ENCODE data around the gene PRRT1B.
"Not testable (repeated sequence)": the region's sequence is repeated elsewhere in the genome, so short reads cannot be mapped to it uniquely, and the experiment has no call there.

Gene PRRT1B

DNA sequence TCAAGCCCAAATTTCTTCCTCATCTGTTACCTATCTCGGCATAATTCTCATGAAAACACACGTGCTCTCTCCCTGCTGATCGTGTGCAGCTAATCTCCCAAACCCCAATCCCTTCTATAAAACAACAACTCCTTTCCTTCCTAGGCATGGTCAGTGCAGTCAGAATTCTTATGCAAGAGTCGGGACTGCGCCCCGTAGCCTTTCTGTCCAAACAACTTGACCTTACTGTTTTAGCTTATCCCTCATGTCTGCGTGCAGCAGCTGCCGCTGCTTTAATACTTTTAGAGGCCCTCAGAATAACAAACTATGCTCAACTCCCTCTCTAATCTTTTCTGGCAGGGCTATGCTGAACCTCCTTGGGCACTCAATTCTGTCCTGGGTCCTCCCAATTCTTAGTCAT lies 5.1 kb downstream of the PRRT1B start:
- not testable (repeated sequence) for DNase-seq (ENCODE audit: low read depth)

GRCh38 chr9:131552030-131552429 lies 6.7 kb downstream of the PRRT1B start:
- no peak for DNase-seq (ENCODE audit: low read depth)

GRCh38 chr9:131554087-131554842 lies 8.9 kb downstream of the PRRT1B start:
- no peak for DNase-seq (ENCODE audit: low read depth)

DNA sequence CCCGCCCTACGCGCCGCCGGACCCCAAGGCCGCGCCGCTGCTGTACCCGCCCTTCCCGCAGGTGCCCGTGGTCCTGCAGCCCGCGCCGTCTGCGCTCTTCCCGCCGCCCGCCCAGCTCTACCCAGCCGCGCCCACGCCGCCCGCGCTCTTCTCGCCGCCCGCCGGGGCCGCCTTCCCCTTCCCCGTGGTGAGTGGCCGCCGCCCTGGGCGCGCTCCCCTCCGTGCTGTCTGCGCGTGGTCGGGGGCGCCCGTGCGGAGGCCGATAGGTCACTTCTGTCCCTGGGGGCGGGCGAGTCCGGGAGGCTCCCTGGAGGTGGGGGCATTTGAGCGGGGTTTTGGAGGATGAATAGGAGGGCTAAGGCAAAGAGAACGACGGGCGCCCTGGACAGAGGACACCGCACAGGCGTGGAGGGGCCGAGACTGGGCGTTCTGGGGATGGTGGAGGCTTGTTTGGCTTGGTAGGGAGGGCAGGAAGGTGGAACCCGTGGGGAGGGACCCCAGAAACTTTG lies 9.6 kb downstream of the PRRT1B start:
- DNase-seq (ENCODE audit: low read depth) = no peak

DNA sequence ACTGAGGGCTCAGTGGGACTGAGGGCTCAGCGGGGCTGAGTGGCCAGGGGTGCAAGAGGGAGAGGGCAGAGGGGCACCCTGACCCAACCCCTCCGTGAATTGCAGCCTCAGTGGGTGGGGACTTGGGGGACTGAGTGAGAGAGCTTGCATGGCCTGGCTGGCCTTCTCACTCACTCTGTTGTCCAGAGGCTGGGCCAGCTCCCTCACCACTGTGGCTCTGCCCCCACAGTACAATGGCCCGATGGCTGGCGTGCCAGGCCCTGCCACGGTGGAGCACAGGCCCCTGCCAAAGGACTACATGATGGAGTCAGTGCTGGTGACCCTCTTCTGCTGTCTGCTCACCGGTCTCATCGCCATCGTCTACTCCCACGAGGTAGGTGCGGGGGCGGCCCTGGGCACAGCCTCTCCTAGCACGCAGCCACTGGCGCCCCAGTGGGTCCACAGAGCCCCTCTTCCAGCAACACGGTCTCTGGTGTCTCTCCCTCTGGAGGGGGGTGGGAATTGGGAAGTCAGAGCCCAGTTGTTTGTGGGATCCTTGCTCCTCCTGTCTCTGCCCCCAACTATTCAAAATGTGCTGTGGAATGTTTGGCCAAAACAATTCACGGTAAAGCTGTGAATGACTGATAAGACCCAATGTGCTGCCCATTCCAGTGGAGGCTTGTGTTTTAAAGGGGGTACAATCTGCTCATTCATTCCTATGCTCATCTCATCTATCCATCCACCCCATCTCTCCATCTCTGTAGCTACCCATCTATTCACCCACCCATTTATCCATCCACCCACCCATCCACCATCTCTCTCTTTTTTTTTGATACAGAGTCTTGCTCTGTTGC lies 10.7 kb downstream of the PRRT1B start:
- no peak for DNase-seq (ENCODE audit: low read depth)

GRCh38 chr9:131557855-131558548 lies 12.7 kb downstream of the PRRT1B start:
- DNase-seq (ENCODE audit: low read depth) = no peak

- no peak for DNase-seq (ENCODE audit: low read depth)
These were observed 14.2 kb downstream of the PRRT1B start for GRCh38 chr9:131559421-131560000.

DNA sequence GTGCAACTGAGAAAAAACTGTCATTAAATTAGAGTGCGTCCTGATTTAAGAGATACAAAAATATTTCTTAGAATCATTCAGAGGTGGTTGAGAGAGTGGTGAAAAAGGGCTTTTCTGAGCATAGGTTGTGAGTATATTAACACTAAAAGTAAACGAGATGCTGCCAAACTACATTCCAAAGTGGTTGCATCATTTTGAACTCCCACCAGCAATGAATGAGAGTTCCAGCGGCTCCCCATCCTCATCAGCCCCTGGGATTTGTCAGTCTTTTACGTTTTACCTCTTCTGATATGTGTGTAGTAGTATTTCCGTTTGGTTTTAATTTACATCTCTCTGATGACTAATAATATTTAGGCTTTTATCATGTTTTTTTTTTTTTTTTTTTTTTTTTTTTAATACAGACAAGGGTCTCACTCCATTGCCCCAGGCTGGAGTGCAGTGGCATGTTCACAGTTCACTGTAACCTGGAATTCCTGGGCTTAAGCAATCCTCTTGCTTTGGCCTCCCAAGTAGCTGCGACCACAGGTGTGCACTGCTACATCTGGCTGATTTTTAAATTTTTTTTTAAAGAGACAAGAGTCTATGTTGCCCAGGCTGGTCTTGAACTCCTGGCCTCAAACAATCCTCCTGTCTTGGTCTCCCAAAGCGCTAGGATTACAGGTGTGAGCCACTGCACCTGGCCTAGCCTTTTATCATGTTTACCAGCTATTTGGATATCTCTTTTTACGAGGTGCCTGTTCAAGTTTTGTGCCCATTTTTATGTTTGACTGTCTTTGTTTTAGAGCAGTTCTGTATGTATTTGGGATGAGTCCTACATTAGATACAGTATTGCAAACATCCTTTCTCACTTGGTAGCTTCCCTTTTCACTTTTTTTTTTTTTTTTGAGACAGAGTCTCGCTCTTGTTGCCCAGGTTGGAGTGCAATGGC lies 17.0 kb downstream of the PRRT1B start:
- no peak for DNase-seq (ENCODE audit: low read depth)

GRCh38 chr9:131565369-131565768 lies 20.0 kb downstream of the PRRT1B start:
- no peak for DNase-seq (ENCODE audit: low read depth)

GRCh38 chr9:131566158-131566557 lies 20.8 kb downstream of the PRRT1B start:
- DNase-seq (ENCODE audit: low read depth) = no peak

- no peak for DNase-seq (ENCODE audit: low read depth)
These were observed 22.6 kb downstream of the PRRT1B start for GRCh38 chr9:131567910-131568309.

- no peak for DNase-seq (ENCODE audit: low read depth)
These were observed 29.7 kb downstream of the PRRT1B start for GRCh38 chr9:131574730-131575640.

- DNase-seq (ENCODE audit: low read depth) = no peak
These were observed 30.9 kb downstream of the PRRT1B start for GRCh38 chr9:131575946-131576853.

- DNase-seq (ENCODE audit: low read depth) = no peak
These were observed 32.0 kb downstream of the PRRT1B start for GRCh38 chr9:131577005-131578000.

GRCh38 chr9:131578021-131578420 lies 32.7 kb downstream of the PRRT1B start:
- DNase-seq (ENCODE audit: low read depth) = no peak

DNA sequence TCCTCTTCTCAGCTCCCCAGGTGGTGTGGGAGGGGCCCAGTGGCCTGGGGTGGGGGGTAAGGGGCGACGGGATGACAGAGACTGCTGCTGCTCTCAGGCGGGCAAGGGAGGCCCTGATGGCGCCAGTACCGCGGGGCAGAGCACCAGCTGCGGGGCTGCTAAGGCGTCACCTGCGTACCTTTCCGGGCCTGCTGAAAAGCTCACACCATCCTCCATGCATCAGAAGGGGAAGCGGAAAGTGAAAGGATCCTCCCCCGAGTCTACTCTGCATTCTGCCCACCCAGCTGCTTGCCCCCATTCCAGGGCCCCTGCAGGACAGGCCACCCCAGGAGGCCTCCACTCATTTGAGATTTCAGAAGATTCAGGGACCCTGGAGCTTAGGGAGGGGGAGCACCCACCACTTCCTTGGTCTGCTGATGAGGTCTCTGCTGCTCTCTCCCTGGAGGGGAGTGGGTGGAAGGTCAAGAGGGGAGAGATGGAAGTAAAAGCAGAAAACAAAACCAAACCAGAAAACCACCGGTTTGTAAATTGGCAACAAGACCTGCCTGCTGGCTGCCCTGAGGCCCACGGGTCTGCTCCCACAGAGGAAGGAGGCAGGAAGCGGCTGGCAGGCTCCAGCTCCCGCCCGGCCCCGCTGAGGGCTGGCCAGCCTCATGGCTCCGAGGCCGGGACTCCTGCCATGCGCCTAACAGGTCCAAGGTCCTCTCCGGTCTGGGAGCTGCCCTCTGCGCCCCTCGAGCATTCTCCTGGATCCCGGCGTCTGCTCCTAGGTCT lies 33.6 kb downstream of the PRRT1B start:
- peak; percentile 27 for DNase-seq (ENCODE audit: low read depth)

GRCh38 chr9:131579789-131580211 lies 34.5 kb downstream of the PRRT1B start:
- no peak for DNase-seq (ENCODE audit: low read depth)

Data from activated T-helper 1 cell treated with Interleukin-2 at 50 U/mL for 16 hours (primary cell).